Activated T-cell treated with anti-CD3 and anti-CD28 coated beads, Interleukin-2, amount 50 U/mL, for 1 hour (primary cell): ENCODE data around the gene SNRPF.
"Not testable (repeated sequence)": the region's sequence is repeated elsewhere in the genome, so short reads cannot be mapped to it uniquely, and the experiment has no call there.

Source experiments
- DNase-seq: peaks from one replicate; pipeline ENCODE4 v3.0.0-alpha.2; 2020

The SNRPF gene

GRCh38 chr12:95858451-95859343, at the start of gene SNRPF:
Gene SNRPF (plus strand): TSS chr12:95858952. CDS start chr12:95859074, 122 bp downstream.
- peak; percentile 95 for DNase-seq

GRCh38 chr12:95809000-95809680, 49.6 kb upstream of the SNRPF start:
- DNase-seq = no peak

GRCh38 chr12:95810411-95810810, 48.3 kb upstream of the SNRPF start:
- DNase-seq = no peak

DNA sequence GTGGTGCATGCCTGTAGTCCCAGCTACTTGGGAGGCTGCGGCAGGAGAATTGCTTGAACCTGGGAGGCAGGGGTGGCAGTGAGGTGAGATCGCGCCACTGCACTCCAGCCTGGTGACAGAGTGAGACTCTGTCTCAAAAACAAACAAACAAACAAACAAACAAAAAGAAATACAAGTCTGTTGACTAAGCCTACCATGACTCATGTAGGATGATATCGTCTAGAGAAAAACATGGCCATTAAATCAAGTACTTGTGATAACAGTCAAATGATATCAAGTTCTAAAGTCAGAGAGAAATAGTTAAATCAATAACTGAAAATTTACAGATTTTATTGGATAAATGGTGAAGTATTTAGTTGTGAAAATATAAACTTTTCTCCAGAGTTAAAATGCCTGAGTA, 46.6 kb upstream of the SNRPF start:
- DNase-seq = not testable (repeated sequence)

DNA sequence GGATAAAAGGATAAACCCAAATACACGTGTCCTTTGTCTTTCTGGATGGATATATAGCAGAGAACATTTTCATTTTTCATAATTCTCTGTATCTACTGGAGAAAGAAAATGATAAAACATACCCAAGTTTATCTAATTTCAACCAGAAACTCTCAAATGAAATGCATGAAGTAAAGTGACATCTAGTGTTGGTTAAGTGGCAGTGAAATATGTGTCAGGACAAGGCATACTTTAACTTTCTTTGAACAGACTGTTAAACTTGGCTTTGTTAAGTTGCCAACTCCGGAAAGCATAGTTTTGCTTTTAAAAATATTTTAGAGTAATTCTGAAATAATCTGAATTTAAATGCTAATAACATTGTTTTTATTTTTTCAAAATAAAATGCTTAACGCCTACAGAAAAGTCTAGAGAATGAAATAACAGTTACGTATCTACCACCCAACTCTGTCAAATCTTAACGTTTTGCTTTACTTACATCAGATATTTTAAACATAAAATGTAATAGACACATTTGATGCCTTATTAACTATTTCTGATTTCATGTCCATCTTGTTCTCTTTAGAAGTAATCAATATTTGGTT, 43.0 kb upstream of the SNRPF start:
- DNase-seq = no peak

GRCh38 chr12:95820096-95820703, 38.6 kb upstream of the SNRPF start:
- DNase-seq = no peak

DNA sequence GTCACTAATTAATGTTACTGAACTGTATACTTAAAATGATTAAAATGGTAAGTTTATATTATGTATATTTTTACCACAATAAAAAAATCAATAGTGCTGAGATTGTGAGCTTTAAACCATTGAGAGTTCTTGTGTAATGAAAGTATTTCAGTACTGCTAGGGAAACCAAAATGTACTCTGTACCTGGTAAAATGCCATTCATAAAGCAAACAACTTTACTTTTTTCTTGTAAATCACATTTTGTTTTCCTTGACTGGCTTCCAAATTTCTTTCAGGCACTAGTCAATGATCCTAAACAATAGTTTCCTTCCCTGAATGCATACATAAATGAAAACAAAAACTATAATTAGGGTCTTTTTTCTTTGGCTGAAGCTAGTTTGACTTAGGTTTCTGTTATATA, 29.4 kb upstream of the SNRPF start:
- DNase-seq = no peak

GRCh38 chr12:95830335-95831089, 28.2 kb upstream of the SNRPF start:
- DNase-seq = no peak

DNA sequence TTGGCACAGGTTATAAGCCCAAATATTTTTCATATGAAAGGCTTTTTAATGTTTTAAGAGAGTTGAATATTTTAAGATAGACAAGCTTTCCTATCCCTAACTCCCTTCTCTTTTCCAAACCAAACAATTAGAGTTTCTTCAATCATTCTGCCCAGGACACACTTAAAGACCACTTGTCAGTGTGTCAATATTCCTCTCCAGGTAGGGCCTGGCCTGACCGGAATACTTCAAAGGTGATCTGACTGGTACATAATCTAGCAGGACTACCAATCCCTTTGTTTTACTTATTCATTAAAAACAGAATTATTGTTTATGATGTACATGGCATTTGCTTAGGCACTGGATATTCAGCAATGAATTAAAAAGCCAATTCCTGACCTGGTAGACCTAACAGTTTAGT, 24.2 kb upstream of the SNRPF start:
- no peak for DNase-seq

DNA sequence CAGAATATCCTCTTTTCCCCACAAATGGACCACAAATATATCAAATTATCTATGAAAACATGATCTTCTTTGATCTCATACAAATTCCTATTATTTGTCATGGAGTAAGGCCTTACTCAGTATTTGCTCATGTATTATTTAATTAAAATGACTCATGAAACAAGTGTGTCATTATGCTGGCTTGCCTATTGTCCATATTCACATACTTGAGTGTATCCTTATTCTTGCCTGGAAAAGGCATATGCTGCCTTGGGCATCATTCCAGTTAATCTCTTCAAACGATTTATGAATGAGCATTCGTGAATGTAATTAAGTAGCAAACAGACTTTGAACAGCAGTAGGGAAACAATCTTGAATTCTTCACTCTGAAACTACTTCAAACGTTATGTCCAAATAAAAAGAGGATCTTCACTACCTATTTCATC, 22.6 kb upstream of the SNRPF start:
- no peak for DNase-seq

GRCh38 chr12:95836630-95837239, 22.0 kb upstream of the SNRPF start:
- DNase-seq = no peak

DNA sequence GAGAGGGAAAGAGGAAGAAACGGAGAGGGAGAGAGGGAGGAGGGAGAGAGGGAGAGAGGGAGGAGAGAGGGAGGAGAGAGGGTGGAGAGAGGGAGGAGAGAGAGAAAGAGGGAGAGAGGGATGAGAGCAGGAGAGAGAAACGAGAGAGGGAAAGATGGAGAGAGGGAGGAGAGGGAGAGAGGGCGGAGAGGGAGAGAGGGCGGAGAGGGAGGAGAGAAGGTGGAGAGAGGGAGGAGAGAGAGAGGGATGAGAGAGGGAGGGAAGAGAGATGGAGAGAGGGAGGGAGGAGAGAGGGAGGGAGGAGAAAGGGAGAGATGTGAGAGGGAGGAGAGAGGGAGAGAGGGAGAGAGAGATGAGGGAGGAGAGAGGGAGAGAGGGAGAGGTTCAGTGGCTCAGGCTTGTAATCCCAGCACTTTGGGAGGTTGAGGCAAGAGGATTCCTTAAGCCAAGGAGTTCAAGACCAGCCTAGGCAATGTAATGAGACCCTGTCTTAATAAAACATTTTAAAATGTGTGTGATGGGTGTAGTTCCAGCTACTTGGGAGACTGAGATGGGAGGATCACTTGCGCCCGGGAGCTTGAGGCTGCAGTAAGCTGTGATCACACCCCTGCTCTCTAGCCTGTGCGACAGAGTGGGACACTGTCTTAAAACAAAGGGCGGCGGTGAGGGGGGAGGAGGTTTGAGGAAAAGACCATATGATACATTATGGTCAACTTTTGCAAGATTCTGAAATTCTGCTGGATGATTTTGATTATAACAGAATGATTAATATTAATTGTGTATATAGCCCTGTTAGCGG, 21.3 kb upstream of the SNRPF start:
- DNase-seq = no peak

GRCh38 chr12:95838125-95838524, 20.6 kb upstream of the SNRPF start:
- no peak for DNase-seq

- not testable (repeated sequence) for DNase-seq
Measured at GRCh38 chr12:95842426-95842825, 16.3 kb upstream of the SNRPF start.

- DNase-seq = no peak
Measured at GRCh38 chr12:95848575-95849388, 10.0 kb upstream of the SNRPF start.

DNA sequence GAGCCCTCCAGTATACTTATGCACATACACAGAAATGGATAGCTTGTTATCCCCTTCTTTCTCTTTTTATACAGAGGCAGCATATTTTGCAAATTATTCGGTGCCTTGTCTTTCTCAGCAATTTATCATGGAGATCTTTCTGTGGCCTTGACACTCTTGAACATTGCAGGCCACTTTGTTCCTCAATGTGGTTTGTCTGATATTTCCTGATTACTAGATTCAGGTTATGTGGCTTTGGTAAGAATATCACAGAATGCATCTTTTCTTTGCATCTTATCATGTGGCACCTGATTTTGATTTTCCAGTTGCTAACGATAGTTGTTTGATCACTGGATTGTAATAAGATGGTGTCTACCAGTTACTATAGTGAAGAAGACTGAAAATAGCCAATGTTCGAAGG, 7.1 kb upstream of the SNRPF start:
- no peak for DNase-seq

- no peak for DNase-seq
Measured at GRCh38 chr12:95852133-95852532, 6.6 kb upstream of the SNRPF start.

DNA sequence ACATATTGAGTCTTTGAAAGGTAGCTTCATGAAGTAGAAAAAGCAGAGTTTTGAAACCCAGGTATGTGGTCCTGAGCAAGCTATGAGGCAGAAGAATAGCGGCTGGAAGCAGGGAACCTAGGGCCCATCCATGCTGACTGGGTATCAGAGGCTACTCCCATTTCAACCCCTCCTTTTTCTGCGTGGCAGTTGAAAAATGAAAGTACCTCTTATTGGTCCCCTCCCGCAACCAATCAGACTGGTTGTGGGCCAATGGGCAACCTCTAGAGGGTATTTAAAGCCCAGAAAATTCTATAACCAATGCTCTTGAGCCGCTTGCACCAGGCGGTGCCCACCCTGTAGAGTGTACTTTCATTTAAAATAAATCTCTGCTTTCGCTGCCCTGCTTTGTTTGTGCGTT, 1.6 kb upstream of the SNRPF start:
- no peak for DNase-seq

DNA sequence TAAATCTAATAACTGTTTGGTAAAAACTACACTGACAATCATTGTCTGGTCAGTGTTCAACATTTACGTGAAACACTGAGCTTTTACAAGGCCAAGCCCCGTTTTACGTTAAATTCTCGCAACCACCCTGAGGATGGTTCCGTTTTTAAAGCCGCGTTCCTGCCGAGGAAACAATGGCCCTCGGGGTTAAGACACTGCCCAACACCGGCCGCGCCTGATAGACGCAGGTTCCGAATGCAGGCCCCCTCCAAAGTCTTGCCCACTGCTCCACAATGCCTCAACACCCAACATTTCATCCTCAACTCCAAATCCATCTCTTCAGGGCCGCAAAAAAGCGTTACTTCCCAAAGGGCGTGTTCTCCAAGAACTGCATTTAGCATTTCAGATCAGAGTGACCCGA, 953 bp upstream of the SNRPF start:
- no peak for DNase-seq

- DNase-seq = no peak
Measured at GRCh38 chr12:95859344-95859816, 628 bp downstream of the SNRPF start.
